A549 (cell line): Measurements from ENCODE around the gene PCGF3. TPM values are rescaled to one million over a fixed set of nuclear protein-coding genes. Genes with fewer than 3 reads are reported as not detected.
A peak's percentile ranks its signal among the peaks of the same experiment; 100 is the strongest.

Experiments
- ATAC-seq, 2 experiments: fragments of 200-7000 bp in 1 of 2; fragments of >200 bp in 1 of 2; cut with Nextera tagmentation in 1 of 2; cut with Tn5 transposase in 1 of 2; 3 replicates each; pipeline versions ENCODE4 v1.8.0 to v1.9.1; 2018 to 2020; ENCODE audit warnings: mild to moderate bottlenecking in 1 of 2, moderate library complexity in 1 of 2
- CTCF ChIA-PET: fragments of 300-600 bp; sonication (Branson Sonifier 250); formaldehyde crosslinking; extraction: SDS; loops from one replicate; lab custom pipeline; 2021; ENCODE audit warnings: antibody characterized with exemption, inconsistent platforms; lab: Yijun Ruan, JAX
- POLR2A ChIA-PET: fragments of 350-600 bp; formaldehyde crosslinking; extraction: SDS; loops from one replicate; lab custom pipeline; 2021; ENCODE audit warnings: antibody characterized with exemption, inconsistent platforms; lab: Yijun Ruan, JAX
- DNase-seq, 2 experiments: peaks; one replicate each; pipeline versions ENCODE4 v3.0.0 to v3.0.0-alpha.2; 2011 to 2016; ENCODE audit warnings: low read depth in 1 of 2, low spot score in 1 of 2
- FAIRE-seq: peaks from 2 replicates; lab custom pipeline; 2011; peaks lifted over from hg19 to GRCh38; lab: Jason Lieb, UNC
- H3K27ac ChIP-seq, 2 experiments: fragments of >200 bp; sonication (Bioruptor Twin); formaldehyde crosslinking; 3 replicates each; pipeline ENCODE4 v1.5.1; 2016 to 2017
- H3K4me1 ChIP-seq: fragments of >200 bp; sonication (Bioruptor Twin); formaldehyde crosslinking; 3 replicates; pipeline ENCODE4 v1.6.1; 2016
- H3K4me2 ChIP-seq: fragments of >200 bp; sonication (Bioruptor Twin); formaldehyde crosslinking; 3 replicates; pipeline ENCODE4 v1.6.1; 2016
- H3K4me3 ChIP-seq: fragments of >200 bp; sonication (Bioruptor Twin); formaldehyde crosslinking; 3 replicates; pipeline ENCODE4 v1.5.1; 2016
- H3K9me3 ChIP-seq: fragments of >200 bp; sonication (Bioruptor Twin); formaldehyde crosslinking; 3 replicates; pipeline ENCODE4 v1.6.1; 2016
- ATOH8 ChIP-seq: fragments of 250-450 bp; sonication (Bioruptor Pico); IDR thresholded peaks from 2 replicates; pipeline ENCODE4 v1.5.0; 2020; ENCODE audit warnings: low read depth, mild to moderate bottlenecking, moderate library complexity
- BHLHE40 ChIP-seq: IDR thresholded peaks from 2 replicates; pipeline ENCODE4 v1.6.1; 2012; ENCODE audit warnings: low read depth, low read length, inconsistent platforms
- CBX2 ChIP-seq: fragments of 200-600 bp; sonication (generic); IDR thresholded peaks from 2 replicates; pipeline ENCODE4 v1.6.1; 2016; ENCODE audit warnings: low read depth, mild to moderate bottlenecking, borderline replicate concordance
- CEBPB ChIP-seq, 2 experiments: fragments of >200 bp in 1 of 2; sonication (Bioruptor Twin) in 1 of 2; formaldehyde crosslinking in 1 of 2; IDR thresholded peaks; 2 replicates each; pipeline ENCODE4 v1.6.1; 2012 to 2016
- CHD2 ChIP-seq: fragments of 150-350 bp; IDR thresholded peaks from 2 replicates; pipeline ENCODE4 v1.6.1; 2014; ENCODE audit warnings: low read length; ENCODE audit not compliant: partially characterized antibody
- E2F6 ChIP-seq: IDR thresholded peaks from 2 replicates; pipeline ENCODE4 v1.6.1; 2012; ENCODE audit warnings: low read depth, borderline replicate concordance
- ELK1 ChIP-seq: fragments of 150-350 bp; IDR thresholded peaks from 2 replicates; pipeline ENCODE4 v1.6.1; 2014; ENCODE audit warnings: low read depth, mild to moderate bottlenecking, low read length
- EP300 ChIP-seq, 2 experiments: fragments of >200 bp; sonication (Bioruptor Twin); formaldehyde crosslinking; IDR thresholded peaks; 2 replicates in 1 of 2; 3 replicates in 1 of 2; pipeline ENCODE4 v1.6.1; 2016 to 2017
- FOSL2 ChIP-seq, 2 experiments: fragments of 450-650 bp in 1 of 2; fragments of >200 bp in 1 of 2; sonication (Bioruptor Twin) in 1 of 2; formaldehyde crosslinking; IDR thresholded peaks; 2 replicates each; pipeline versions ENCODE4 v1.5.0 to v1.6.1; 2016 to 2020; ENCODE audit warnings: mild to moderate bottlenecking in 1 of 2, moderate library complexity in 1 of 2
- HMGXB4 ChIP-seq: fragments of 250-450 bp; sonication (Bioruptor Pico); IDR thresholded peaks from 2 replicates; pipeline ENCODE4 v1.5.0; 2021; ENCODE audit warnings: mild to moderate bottlenecking, moderate library complexity, borderline replicate concordance
- HOXA7 ChIP-seq: fragments of 250-450 bp; sonication (Bioruptor Pico); IDR thresholded peaks from 2 replicates; pipeline ENCODE4 v1.5.0; 2020; ENCODE audit warnings: mild to moderate bottlenecking, moderate library complexity
- HOXB13 ChIP-seq: fragments of 250-450 bp; sonication (Bioruptor Pico); IDR thresholded peaks from 2 replicates; pipeline ENCODE4 v1.5.0; 2020; ENCODE audit warnings: low read depth, mild to moderate bottlenecking, moderate library complexity
- KDM1A ChIP-seq: fragments of 200-600 bp; sonication (generic); IDR thresholded peaks from 2 replicates; pipeline ENCODE4 v1.6.1; 2016; ENCODE audit warnings: low read depth, mild to moderate bottlenecking
- KDM5A ChIP-seq: fragments of 200-600 bp; sonication (generic); IDR thresholded peaks from 2 replicates; pipeline ENCODE4 v1.6.1; 2016; ENCODE audit warnings: antibody characterized with exemption, mild to moderate bottlenecking
- MAFK ChIP-seq: fragments of 450-650 bp; IDR thresholded peaks from 2 replicates; pipeline ENCODE4 v1.6.1; 2014; ENCODE audit not compliant: partially characterized antibody
- MAX ChIP-seq: IDR thresholded peaks from 2 replicates; pipeline ENCODE4 v1.6.1; 2012
- NPAS2 ChIP-seq: fragments of 250-450 bp; sonication (Bioruptor Pico); IDR thresholded peaks from 2 replicates; pipeline ENCODE4 v1.8.0; 2022; ENCODE audit warnings: mild to moderate bottlenecking, moderate library complexity, borderline replicate concordance
- NR3C1 ChIP-seq: fragments of >200 bp; sonication (Bioruptor Twin); formaldehyde crosslinking; IDR thresholded peaks from 3 replicates; pipeline ENCODE4 v1.6.1; 2017
- PHF8 ChIP-seq: fragments of 200-600 bp; sonication (generic); IDR thresholded peaks from 2 replicates; pipeline ENCODE4 v1.6.1; 2016; ENCODE audit warnings: low read depth, mild to moderate bottlenecking, antibody characterized with exemption, moderate library complexity, borderline replicate concordance
- POLR2A ChIP-seq: IDR thresholded peaks from 2 replicates; pipeline ENCODE4 v1.6.1; 2012; ENCODE audit warnings: mild to moderate bottlenecking, low read length
- RAD21 ChIP-seq, 2 experiments: fragments of >200 bp in 1 of 2; sonication (Bioruptor Twin) in 1 of 2; formaldehyde crosslinking in 1 of 2; IDR thresholded peaks in 1 of 2; conservative IDR thresholded peaks in 1 of 2; 2 replicates in 1 of 2; 3 replicates in 1 of 2; pipeline ENCODE4 v1.6.1; 2012 to 2018; ENCODE audit warnings: inconsistent platforms in 1 of 2
- RARB ChIP-seq: fragments of 250-450 bp; sonication (Bioruptor Pico); IDR thresholded peaks from 2 replicates; pipeline ENCODE4 v1.8.0; 2021; ENCODE audit warnings: mild to moderate bottlenecking, moderate library complexity
- REST ChIP-seq: fragments of 200-600 bp; sonication (generic); IDR thresholded peaks from 2 replicates; pipeline ENCODE4 v1.6.1; 2016; ENCODE audit warnings: antibody characterized with exemption, mild to moderate bottlenecking, moderate library complexity
- RFX5 ChIP-seq: fragments of 450-650 bp; IDR thresholded peaks from 2 replicates; pipeline ENCODE4 v1.7.1; 2014; ENCODE audit warnings: antibody characterized with exemption, mild to moderate bottlenecking, moderate library complexity
- RNF2 ChIP-seq: fragments of 200-600 bp; sonication (generic); IDR thresholded peaks from 2 replicates; pipeline ENCODE4 v1.6.1; 2016; ENCODE audit warnings: low read depth, mild to moderate bottlenecking, antibody characterized with exemption, moderate library complexity, borderline replicate concordance
- SREBF2 ChIP-seq: fragments of 450-650 bp; IDR thresholded peaks from 2 replicates; pipeline ENCODE4 v1.6.1; 2014; ENCODE audit warnings: mild to moderate bottlenecking, moderate library complexity
- TP53 ChIP-seq: fragments of 250-450 bp; sonication (Bioruptor Pico); IDR thresholded peaks from 2 replicates; pipeline ENCODE4 v1.5.0; 2021; ENCODE audit warnings: mild to moderate bottlenecking, moderate library complexity
- USF2 ChIP-seq: fragments of 450-650 bp; IDR thresholded peaks from 2 replicates; pipeline ENCODE4 v1.6.1; 2014; ENCODE audit warnings: antibody characterized with exemption
- ZC3H11A ChIP-seq: fragments of 450-650 bp; IDR thresholded peaks from 2 replicates; pipeline ENCODE4 v1.6.1; 2014; ENCODE audit warnings: antibody characterized with exemption, mild to moderate bottlenecking
- ZFP36 ChIP-seq: fragments of 450-650 bp; IDR thresholded peaks from 2 replicates; pipeline ENCODE4 v1.6.1; 2014; ENCODE audit warnings: borderline replicate concordance; ENCODE audit not compliant: partially characterized antibody
- ZNF302 ChIP-seq: fragments of 250-450 bp; sonication (Bioruptor Pico); IDR thresholded peaks from 2 replicates; pipeline ENCODE4 v1.9.0; 2021; ENCODE audit warnings: inconsistent platforms, mild to moderate bottlenecking, moderate library complexity
- WGBS: methylation state at CpG from one replicate; pipeline ENCODE4 v1.1.6; 2017; ENCODE audit errors: missing lambda C conversion rate; 5-methylcytosine and 5-hydroxymethylcytosine counted together
- polyA plus RNA-seq, 4 experiments: library from polyadenylated mRNA; depleted of rRNA in 3 of 4; stranded (reverse); fragments of >200 nt; fragmentation: RNase III in 1 of 4; extraction: RNeasy Plus Mini Kit Qiagen cat#74134 plus additional on column Dnase treatment in 1 of 4; gene quantifications; 2 replicates in 3 of 4; 3 replicates in 1 of 4; pipeline ENCODE4 v1.2.3, GENCODE V29; 2011 to 2017

Gene PCGF3
- polyA plus RNA-seq, 2 of the 4 experiments (the other 2 are of a cell fraction) = 15.9 to 21.0 TPM

DNA sequence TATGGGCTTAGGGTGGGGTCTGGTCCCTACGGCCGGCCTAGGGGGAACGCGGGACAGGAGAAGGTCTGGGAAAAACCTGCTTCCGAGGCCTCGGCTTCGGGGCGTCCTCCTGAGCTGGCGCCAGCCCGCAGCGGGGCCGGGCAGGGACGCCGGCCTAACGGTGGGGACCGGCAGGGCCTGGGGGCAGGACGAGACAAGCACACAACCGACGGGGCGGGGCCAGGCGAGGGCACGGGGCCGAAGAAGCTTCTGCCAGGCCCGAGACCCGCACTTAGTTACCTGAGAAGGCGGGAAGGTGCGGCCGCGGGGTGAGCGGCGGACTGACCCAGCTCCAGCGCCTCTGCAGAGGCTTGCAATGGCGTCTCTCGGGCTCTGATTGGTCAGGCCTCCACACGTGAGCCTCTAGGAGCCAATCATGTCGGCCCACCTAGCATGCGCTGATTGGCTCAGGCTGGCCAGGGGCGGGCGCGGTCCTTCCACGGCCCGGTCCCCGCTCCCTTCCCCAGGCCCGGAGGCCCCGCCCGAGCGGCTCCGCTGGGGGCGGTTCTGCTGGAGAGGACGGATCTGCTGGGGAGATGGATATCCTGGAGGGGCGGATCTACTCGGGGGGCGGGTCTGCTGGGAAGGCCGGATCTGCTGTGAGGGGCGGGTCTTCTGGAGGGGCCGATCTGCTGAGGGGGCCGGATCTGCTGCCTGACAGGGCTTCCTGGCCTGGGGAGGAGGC, 76.0 kb downstream of the PCGF3 start:
- peak; percentile 94 to 97 for DNase-seq
- peak overlapping the region; percentile 94 to 98 for H3K27ac ChIP-seq
- POLR2A ChIA-PET = interaction anchor here (0.6 to 1.2 kb wide), 4 partner anchors 12 to 205 kb away, joined by 3 read pairs; partner anchors contain the start of genes ATP5ME, GAK, IDUA and MYL5
- peak overlapping the region; percentile 88 for H3K4me3 ChIP-seq
- ATAC-seq = peak; percentile 97 to 98
- FAIRE-seq = no peak
- peaks cover 13% of the 10 kb centered on the region for H3K4me1 ChIP-seq
- H3K4me2 ChIP-seq = peak overlapping the region; percentile 94
- H3K9me3 ChIP-seq = no peaks in the 10 kb centered on the region
- CTCF ChIA-PET = interaction anchor here (0.6 to 1.0 kb wide), 2 partner anchors 11 to 40 kb away, joined by 3 to 4 read pairs; no protein-coding TSS in a partner anchor
- WGBS = 0% methylated on average over 7 of the region's 57 CpGs
- no peak for TF ChIP-seq TP53 (CRISPR knock-in tag)
- no peak for TF ChIP-seq ZC3H11A
- peak; percentile 62; the same call in 1 of the 2 replicates for TF ChIP-seq E2F6
- TF ChIP-seq HMGXB4 = no peak
- TF ChIP-seq HOXA7 (CRISPR knock-in tag) = no peak
- no peak for TF ChIP-seq ZFP36
- TF ChIP-seq FOSL2 (IDR thresholded peaks at IDR 0.05) = no peak
- TF ChIP-seq FOSL2 (CRISPR knock-in tag; IDR thresholded peaks at IDR 0.05) = no peak
- no peak for TF ChIP-seq RAD21 (conservative IDR thresholded peaks at IDR 0.05 in 1 of 2, IDR thresholded peaks at IDR 0.05 in 1 of 2)
- TF ChIP-seq EP300 (IDR thresholded peaks at IDR 0.05) = no peak
- TF ChIP-seq CEBPB (IDR thresholded peaks at IDR 0.05) = no peak
- peak; percentile 98 for TF ChIP-seq USF2
- TF ChIP-seq PHF8 = peak; percentile 71; the same call in 1 of the 2 replicates
- TF ChIP-seq KDM1A = no peak
- peak; percentile 69 for TF ChIP-seq MAFK
- TF ChIP-seq POLR2A = peak; percentile 75
- TF ChIP-seq ATOH8 (CRISPR knock-in tag) = no peak
- no peak for TF ChIP-seq NPAS2 (CRISPR knock-in tag)
- no peak for TF ChIP-seq RNF2
- no peak for TF ChIP-seq REST
- no peak for TF ChIP-seq SREBF2
- TF ChIP-seq BHLHE40 = no peak
- no peak for TF ChIP-seq ZNF302 (CRISPR knock-in tag)
- no peak for TF ChIP-seq RARB (CRISPR knock-in tag)
- peak; percentile 42 for TF ChIP-seq KDM5A
- no peak for TF ChIP-seq CHD2
- TF ChIP-seq HOXB13 (CRISPR knock-in tag) = no peak
- no peak for TF ChIP-seq ELK1
- TF ChIP-seq NR3C1 = no peak
- no peak for TF ChIP-seq CBX2
- peak; percentile 90 for TF ChIP-seq RFX5
- TF ChIP-seq MAX = peak; percentile 50; the same call in 1 of the 2 replicates
